ENCODE measurements around the gene PPFIBP2.

The PPFIBP2 gene

DNA sequence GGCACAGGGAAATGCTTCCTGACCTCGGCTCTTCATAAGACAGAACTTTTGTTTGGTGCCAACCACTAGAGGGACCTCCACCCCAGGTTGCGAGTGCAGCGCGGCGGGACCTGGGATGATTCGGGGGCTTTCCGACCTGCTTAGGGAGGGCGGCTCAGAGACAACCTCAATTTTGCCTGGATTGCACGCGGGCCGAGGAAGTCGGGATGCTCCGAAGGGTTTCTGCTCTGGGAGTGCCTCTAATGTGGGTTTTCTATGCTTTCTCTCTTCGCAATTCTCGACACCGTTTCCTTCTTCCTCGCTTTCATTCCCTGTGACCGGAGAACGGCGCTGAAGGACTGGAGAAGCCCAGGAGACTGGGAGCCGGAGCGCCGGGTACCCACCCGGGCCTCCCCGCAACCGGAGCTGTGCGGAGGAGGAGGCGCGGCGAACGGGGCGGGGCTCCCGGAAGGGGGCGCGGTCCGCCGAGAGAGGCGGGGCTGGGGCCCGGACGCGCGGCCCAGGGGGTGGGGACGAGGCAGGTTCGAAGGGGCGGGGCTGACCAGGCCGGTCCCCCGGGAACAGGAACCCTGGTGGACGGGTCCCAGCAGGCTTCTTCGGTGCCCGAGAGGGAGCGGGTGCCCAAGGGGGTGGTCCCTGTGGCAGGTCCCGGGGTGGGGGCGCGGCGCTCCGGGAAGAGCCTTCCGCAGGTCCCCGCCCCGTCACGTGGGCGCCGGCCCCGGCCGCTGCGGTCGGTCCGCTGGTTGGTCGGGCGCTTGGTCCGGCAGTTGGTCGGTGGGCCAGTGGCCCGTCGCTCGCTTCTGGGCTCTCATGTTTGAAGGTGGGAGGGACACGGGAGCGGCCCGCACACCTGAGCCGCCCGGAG is at the start of gene PPFIBP2:
Gene PPFIBP2, plus strand, starts transcription at position 766 of the 865 bp plus-strand sequence. CDS start 35,477 bp downstream, outside the sequence.
- DNase-seq, result peak; percentile 67

DNA sequence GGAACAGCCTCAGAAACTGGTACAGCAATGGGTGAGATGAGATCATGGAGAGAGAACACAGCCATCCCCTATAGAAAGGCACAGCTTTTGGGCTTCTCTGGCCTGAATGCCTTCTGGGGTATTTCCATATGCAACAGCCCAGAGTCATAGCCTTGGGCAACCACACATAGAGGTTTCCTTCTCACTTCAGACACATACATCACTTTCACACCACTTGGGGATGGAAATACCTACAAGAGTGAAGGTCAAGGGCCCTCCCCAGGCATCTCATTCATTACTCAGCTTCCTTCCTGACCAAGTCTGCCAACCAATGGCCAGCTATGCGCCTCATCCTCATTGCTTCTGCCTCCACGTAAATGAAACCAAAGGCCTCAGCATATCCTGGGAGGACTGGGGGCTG is 46.1 kb upstream of the PPFIBP2 start:
- DNase-seq, result no peak

DNA sequence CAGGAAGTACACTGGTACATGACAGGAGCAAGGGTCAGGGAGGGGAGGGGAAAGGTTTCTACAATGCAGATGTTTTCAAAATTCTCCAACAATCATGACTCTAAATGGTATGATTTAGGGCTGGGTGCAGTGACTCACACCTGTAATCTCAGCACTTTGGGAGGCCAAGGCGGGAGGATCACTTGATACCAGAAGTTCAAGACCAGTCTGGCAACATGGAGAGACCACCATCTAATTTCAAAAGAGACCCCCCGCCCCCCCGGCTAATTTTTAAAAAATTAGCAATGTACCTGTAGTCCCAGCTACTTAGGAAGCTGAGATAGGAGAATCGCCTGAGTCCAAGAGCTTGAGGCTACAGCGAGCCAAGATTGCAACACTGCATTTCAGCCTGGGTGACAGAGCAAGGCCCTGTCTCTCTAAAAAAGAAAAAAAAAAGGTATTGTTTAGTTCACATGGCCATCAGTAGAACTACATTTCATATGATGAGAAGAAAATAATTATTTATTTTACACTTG is 44.4 kb upstream of the PPFIBP2 start:
- DNase-seq, result no peak

DNA sequence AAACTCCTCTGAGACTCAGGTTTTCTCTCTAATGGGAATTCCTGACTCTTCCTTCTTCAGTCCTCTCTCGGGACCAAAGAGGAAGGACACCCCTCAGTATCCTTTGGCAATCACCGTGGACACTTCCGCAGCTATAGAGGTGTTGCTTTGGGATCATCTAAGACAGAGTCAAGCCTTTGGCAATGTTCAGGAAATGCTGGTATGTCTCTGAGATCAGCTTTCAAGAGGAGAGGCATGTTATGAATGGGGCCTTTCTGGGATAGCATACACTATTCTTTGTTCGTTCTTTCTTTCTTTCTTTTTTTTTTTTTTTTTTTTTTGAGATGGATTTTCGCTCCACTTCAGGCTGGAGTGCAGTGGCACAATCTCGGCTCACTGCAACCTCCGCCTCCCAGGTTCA is 42.7 kb upstream of the PPFIBP2 start:
- DNase-seq, result no peak

DNA sequence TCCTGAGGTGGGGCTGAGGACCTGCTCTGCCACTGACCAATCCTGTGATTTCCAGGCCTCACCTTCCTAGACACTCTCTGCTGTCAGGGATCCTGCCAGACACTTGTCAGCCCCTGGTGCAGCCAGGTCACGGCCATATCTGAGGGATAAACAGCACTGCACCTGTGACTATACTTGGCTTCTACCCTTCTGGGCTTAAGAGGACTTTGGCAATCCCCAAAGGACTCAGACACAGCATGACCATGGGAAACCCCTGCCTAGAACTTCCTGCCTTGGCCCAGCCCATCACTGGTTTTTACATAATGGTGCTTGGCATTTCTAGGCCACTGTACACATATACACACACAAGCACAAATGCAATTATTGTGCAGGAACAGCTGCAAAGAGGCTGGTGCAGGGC is 40.1 kb upstream of the PPFIBP2 start:
- no peak for DNase-seq

DNA sequence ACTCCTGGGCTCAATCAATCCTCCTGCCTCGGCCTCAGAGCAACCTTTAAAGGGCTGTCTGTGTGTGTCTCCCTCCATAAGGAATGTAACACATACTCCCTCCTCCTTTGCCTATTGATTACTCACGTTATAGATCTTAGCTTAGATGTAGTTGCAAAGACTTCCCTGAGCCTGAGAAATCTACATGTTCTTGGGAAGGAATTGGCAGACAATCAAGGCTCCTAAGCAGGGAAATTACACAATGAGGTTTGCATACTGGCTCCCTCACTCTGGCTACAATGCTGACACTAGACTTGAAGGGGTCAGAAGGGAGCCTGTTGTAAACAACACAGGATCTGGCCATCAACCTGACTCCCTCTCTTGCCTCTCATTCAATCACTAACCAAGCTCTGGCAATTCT is 33.7 kb upstream of the PPFIBP2 start:
- DNase-seq, result no peak

DNA sequence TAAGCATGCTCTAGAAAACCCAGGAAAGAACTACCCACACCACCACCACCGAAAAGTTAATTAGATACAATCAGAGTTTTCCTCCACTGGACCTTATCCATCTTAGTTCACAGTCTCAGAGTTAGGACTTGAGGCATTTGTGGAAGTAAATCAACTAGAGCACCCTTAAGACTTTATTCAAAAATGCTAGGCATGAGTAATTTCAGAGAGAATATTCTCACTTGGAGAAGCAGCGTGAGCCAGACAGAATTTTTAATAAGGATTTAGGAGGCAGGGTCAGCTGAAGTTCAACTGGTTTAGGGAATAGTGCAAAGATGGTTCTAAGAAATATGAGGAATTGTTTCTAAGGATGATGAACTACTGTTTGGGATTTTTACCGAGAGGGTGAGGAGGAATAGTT is 29.7 kb upstream of the PPFIBP2 start:
- DNase-seq, result no peak

DNA sequence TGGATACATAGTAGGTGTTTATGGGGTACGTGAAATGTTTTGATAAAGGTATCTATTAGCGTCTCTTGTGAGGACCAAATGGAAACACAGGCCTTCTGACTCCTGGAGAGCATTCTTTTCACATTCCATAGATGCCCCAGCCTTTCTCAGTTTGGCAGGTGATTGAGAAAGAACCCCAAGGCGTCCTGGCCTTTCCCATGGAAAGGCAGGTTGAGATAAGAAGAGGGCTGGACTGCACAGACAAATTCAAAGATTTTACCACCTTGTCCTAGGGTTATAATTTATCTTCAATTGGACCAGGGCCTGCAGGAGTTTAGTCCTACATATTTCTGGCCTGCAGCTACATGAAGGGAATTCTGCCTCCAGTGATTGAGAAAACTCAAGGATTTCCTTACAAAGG is 29.2 kb upstream of the PPFIBP2 start:
- DNase-seq, result no peak

DNA sequence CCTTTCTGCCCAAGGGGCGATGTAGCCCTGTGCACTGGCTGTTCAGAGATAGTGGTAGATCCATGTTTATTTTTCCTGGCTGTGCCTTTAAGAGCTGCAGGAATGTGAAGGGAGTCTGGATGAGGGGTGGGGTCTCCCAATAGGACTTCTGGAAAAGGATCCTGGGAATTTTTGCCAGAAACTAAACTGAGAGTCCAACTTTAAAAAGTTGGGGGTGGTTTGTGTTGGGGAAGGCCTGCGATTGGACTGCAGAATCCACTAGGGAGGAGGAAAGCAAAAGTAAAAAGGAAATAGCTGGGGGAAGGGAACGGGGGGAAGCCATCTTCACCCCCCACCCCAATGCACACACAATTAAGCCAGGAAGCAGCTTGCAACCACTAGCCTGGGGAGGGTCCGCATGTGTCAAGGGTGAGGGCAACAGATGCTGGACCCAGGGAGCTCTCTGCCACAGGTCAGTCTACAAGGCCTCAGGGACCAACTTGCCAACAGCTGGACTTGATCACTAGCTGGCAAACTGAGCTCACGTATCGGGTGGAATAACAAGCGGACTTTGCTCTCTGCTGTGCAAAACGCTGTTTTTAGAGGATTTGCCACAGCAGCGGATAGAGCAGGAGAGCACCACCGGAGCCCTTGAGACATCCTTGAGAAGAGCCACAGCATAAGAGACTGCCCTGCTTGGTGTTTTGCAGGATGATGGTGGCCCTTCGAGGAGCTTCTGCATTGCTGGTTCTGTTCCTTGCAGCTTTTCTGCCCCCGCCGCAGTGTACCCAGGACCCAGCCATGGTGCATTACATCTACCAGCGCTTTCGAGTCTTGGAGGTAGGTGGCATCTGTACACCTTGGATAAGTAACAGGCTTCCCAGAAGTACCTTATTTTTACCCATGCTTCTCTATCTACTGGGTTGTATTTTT is 28.4 kb upstream of the PPFIBP2 start, which contains the start of gene OLFML1:
Gene OLFML1, plus strand, starts transcription at position 321 of the 912 bp plus-strand sequence. Its CDS starts 370 bp downstream, at position 691.
- no peak for DNase-seq

DNA sequence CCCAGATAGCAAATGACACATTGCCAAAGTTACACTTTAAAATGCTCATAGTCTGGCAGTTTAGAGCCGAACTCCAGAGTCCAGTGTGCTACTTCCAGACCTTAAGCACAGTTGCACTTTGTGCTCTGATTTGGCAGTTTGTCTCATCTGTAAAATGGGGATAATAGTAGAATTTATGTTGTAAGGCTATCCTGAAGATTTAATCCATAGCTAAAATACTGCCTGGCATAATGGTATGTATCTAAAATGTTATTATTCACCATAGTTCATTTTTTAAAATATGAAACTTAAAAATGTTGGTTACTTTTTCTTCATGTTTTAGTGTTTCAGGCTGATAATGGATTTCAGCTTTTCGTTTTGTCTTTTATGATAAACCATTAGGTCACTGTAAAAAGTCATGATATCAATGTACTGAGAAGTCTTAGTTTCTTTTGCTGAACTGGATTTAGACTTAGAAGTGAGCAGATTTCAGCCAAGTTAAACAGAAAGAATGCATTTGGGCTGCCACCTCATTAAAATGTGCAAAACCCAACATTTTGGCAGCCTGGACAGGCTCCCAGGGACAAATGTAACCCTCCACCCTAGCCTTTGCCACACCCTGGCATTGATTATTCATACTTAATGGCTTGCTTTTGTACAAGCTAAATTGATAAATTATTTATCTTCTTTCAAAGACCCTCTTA is 27.6 kb upstream of the PPFIBP2 start:
- DNase-seq, result no peak

DNA sequence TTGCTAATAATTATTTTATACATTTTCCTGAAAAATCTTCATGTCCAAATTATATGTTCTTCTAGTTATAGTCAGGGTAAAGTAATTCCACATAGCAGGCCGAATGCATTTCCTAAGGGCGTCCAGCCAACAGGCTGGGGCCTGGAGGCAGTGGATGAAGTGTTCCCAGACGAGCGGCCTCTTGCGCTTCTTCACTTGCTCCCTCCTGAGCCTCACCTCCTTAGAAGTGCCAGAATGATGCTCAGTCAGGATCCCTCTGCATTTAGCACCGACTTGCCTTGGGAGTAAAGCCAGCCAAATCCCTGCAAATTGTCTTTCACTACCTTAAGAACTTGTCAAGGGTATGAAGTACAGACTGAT is 27.0 kb upstream of the PPFIBP2 start:
- no peak for DNase-seq

DNA sequence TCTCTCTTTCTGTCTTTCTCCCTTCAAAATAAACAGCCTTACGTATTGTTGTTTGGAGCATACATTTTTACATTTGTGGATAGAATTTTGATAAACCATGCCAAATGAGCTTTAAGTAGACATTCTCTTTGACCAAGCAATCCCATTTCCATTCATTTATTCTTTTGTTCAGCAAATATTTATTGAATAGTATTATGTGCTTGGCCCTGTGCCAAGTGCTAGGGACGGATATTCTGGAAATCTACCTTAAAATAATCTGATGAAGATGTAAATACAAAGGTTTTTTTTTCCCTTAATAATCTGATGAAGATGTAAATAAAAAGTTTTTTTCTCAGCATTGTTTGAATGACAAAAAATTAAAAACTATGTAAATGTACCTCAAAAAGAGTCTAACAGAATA is 26.4 kb upstream of the PPFIBP2 start:
- no peak for DNase-seq

DNA sequence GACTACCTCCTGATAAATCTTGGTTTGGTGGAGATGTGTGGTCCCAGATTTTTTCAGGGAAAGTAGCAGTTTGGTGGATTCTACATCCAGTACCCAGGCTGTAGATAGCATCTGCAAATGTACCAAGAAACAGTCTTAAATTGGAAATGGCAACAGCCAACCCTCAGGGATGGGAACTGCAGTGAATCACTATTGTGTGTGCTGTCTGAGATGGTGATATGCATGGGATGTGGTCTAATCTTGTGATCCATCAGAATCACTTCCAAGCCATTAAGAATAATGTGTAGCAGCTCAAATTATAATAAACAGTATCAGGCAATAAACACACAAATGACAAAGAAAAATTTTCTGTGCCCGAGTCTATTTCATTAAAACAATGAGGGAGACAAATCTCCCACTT is 25.1 kb upstream of the PPFIBP2 start:
- no peak for DNase-seq

DNA sequence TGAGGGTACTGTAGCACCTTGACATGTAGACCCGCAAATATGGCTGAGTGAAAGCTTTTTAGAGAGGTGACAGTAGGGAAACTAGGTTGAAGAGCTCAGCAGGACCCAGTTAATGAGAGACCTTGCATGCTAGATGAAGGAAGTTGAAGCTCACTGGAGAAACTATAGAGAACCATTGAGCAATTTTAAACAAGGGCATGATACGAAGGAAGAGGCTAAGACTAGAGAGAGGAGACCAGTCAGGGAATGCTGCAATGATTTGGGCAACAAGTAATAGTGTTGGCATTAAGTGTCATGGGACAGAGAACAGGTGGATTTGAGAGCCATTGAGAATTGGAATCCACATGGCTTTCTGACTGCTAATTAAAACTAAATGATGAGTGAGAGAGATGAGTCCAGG is 24.4 kb upstream of the PPFIBP2 start:
- peak; percentile 9 for DNase-seq

DNA sequence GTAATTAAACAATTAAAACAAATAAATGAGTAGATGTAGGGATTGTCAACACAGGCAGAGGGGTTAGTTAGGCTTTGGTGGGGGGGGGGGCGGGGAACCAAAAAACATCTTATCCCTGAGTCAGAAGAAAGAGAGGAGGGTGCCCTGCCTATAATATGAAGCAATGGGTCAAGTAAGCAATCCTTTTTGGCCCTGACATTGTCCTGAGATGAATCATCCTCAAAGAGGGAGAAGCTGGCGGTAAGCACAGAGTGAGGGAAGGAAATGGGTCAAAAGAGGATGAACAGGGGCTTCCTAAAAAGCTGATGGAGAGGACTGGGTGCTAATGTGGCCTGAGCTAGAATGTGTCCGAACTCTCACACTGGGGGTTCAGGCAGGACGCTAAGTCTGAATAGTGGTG is 23.7 kb upstream of the PPFIBP2 start:
- no peak for DNase-seq

DNA sequence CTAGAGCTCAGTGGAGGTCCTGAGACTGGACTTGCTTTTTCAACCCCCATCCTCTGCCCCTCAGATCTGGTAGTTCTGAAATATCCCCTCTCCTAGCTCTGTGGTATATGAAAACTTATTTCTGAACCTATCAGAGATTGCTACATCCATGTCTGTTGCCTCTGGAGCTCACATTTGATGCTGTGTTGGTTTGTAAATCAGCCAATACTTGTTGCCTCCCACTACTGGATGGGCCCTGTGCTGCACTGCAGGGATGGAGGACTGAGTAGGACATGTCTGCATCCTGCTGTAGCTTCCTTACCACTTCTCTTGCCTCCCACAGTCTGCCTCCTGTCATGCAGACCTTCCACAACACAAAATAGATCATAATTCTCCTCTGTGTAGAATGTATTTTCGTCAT is 23.3 kb upstream of the PPFIBP2 start:
- DNase-seq, result no peak

DNA sequence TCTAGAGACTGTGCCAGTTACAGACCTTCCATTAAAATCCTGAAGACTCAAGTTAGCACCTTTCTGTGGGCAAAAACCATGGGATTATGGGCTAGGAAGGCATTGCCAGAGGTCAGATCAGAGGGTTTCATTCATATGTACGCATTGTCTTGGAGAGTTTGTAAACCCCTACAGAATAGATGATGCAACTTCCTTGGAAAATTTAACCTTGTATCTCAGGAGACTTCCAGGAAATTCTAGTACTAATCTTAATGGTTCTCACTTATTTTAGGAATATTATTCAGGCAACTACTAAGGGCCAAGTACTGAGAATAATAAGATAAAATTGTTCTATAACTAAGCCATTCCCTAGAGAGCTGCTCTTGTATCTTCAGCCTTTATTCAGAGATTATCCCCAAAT is 21.5 kb upstream of the PPFIBP2 start:
- no peak for DNase-seq

DNA sequence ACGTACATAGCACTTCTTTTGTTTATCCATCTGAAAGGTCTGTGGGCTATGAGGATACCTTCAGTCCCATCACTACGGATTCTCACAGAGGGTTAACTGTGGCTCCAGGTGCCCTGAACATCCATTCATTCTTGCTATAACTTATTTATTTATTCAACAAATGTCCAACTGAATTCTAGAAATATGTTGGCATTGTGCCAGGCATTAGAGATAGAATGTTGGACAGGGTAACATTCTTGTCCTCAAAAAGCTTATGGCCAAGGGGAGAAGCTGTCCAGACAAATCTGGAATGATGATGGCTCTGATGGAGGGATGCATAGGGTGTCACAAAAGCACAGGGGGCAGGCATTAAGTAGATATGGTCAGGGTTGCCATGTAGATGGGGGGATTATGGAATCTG is 20.1 kb upstream of the PPFIBP2 start:
- DNase-seq, result no peak

DNA sequence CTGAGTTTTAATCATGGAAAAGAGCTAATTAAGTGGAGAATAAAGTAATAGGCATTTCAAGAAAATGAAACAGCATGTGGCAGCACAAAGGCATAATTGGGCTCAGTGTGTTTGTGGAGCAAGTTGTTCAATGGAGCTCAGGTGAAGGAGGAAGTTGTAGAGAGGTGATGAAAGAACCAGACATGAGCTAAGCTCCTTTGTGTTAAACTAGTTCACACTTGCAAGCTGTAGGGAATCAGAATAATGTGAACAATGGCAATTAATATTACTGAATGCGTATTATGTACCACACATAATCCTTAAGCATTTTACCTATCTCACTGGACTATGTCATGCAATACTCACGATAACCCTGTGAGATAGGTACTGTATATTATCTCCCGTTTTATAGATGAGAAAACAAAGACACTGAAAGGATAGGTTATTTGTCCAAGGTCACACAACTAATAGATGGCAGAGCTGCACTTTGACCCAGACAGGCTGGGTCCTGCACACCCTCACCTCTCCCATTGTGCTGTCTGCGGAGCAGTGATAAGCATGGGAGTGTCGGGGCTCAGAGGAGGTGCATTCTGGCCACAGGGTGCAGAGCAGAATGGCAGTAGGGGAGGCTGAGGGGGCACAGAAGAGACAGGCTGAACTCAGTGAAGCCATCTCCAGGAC is 19.6 kb upstream of the PPFIBP2 start:
- no peak for DNase-seq

DNA sequence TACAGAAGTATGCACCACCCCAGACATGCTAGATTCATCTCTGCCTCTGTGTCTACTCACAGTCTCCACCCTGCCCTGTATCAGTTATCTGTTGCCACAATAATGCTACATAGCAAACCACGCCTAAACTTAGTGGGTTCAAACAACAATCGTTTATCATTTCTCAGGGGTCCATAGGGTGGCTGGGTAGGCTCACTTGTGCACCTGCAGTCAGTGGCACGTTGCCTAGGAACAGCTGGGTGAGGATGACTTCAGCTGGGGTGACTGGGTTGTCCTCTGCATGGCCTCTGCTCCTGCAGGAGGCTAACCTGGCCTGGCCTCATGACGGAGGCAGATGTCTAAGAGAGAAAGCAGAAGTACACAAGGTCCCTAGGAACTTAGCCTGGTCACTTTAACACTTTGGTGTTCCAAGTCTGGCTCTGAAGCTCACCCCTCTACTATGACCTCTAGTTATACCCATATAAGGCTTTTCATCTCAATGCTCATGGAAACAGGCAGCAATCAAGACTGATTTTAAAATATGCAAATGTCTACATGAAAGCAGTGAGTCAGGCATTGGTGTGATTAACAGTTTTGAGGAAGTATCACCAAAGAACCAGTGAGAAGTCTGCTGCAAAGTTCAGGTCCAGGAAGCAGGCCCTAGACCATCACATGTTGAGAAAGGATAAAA is 17.8 kb upstream of the PPFIBP2 start:
- DNase-seq, result peak; percentile 89

DNA sequence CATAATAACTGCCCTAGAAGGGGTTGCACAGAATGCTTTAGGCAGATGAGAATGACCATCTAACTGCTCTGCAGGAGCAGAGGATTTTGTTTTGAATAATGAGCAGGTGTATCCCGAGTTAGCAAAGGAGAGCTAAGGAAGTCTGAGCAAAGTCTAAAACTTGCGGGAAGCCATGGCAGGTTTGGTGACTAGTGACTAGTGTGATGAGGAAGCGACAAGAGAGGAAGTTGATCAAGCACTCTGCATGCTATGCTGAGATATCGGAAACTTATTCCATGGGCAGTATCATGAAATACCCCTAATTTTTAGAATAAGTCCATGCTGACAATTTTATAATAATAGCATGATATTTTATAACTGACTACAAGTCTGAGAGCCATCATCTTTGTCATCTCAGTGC is 15.6 kb upstream of the PPFIBP2 start:
- DNase-seq, result peak; percentile 33

DNA sequence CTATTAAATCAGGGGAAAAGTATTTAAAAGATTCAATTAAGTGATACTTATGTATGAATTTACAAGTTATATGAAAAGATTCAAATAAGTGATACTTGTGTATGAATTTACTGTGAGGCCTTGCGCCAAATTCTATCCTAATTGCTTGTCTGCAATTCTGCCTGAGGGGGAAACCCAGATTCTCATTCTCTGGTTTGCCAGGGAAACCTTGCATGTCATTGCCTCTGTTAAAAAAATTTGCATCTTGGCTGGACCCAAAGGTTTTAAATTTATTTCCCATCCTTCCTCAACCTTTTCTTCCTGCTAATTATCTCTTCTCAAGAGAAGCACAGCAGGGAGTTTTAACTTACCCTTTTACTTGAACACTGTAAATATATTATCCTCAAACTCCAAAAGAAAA is 14.7 kb upstream of the PPFIBP2 start:
- no peak for DNase-seq

Measured in MV-4-11 (cell line).